HG03432 (cell line): ENCODE data around the gene S1PR5.
"Not testable (repeated sequence)": the region's sequence is repeated elsewhere in the genome, so short reads cannot be mapped to it uniquely, and the experiment has no call there.

Experiments used
- ATAC-seq: cut with Tn5 transposase; IDR thresholded peaks from one replicate; pipeline ENCODE4 v1.9.1; 2021; ENCODE audit warnings: mild to moderate bottlenecking, moderate library complexity; ENCODE audit not compliant: unreplicated experiment

The S1PR5 gene

GRCh38 chr19:10544753-10545251 lies 27.6 kb upstream of the S1PR5 start:
- no peak for ATAC-seq

DNA sequence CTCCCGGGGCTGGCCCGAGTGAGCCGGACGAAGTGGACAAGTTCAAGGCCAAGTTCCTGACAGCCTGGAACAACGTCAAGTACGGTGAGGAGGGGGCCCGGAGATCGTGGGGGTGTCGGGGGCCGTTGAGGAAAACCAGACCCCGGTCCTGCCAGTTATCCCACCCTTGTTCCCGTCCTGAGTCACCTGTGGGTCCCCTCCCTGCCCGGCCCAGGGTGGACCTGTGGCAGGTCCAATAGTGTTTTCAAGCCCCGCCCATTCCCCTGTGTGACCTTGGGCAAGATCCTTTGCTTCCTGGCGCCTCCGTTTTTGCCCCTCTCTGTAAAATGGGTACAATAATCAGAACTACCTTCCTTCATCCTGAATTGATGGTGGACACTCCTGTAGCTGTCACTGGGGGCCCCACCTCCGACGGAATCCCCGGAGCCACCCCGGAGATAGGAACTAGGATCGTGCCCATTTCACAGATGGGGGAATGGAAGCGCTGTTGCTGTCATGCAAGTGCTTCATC lies 27.1 kb upstream of the S1PR5 start:
- ATAC-seq: no peak

GRCh38 chr19:10543420-10544241 lies 26.4 kb upstream of the S1PR5 start, which contains the start of gene ATG4D:
Gene ATG4D, plus strand, starts transcription at chr19:10543904. Its CDS starts 187 bp downstream, at chr19:10544091.
- ATAC-seq: no peak

DNA sequence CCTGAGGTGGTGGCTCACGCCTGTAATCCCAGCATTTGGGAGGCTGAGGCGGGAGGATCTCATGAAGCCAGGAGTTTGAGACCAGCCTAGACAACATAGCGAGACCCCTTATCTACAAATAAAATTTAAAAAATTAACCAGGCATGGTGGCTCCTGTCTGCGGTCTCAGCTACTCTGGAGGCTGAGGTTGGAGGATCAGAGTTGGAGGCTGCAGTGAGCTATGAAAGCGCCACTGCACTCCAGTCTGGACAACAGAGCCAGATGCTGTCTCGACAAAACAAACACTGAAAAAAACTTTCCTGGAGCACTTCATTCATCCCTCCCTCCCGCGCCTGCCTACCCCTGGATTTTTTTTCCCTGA lies 25.8 kb upstream of the S1PR5 start:
- ATAC-seq: no peak

DNA sequence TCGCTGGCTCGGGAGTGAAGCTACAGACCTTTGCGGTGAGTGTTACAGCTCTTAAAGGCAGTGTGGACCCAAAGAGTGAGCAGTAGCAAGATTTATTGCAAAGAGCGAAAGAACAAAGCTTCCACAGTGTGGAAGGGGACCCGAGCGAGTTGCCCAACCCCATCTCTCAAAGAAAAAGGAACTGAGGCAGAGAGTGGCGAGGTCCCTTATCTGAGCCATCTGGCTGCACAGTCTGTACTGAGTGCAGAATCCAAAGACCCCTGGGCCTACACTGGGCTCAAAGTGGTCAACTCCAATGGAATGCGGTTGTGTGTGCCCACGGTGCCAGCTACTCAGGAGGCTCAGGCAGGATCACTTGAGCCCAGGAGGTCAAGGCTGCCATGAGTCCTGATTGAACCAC lies 21.8 kb upstream of the S1PR5 start:
- ATAC-seq: not testable (repeated sequence)

DNA sequence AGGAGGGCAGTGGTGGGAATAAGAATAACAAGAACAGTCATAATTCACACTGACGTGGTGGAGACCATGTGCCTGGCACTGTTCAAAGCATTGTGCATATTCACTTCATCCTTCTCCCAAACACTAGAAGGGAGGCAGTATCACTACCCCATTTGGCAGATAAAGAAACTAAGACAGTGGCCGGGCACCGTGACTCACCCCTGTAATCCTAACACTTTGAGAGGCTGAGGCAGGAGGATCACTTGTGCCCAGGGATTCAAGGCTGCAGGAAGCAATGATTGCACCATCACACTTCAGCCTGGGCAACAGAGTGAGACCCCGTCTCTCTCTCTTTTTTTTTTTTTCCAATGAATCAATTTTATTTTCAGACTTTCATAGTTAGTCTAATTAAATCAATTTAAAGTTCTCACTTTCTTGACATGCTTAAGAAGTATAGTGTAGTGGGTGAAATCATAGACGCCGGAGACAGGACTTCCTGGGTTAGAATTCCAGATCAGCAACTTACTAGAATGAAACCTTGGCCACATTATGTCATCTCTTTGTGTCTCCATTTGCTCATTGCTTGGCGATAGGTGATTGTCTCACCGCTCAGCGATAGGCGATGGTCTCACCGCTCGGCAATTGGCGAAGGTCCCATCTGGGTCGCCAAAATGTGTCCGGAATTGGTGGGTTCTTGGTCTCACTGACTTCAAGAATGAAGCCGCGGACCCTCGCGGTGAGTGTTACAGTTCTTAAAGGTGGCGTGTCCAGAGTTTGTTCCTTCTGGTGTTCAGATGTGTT lies 21.1 kb upstream of the S1PR5 start:
- ATAC-seq: no peak

GRCh38 chr19:10537668-10538067 lies 20.4 kb upstream of the S1PR5 start:
- ATAC-seq: no peak

DNA sequence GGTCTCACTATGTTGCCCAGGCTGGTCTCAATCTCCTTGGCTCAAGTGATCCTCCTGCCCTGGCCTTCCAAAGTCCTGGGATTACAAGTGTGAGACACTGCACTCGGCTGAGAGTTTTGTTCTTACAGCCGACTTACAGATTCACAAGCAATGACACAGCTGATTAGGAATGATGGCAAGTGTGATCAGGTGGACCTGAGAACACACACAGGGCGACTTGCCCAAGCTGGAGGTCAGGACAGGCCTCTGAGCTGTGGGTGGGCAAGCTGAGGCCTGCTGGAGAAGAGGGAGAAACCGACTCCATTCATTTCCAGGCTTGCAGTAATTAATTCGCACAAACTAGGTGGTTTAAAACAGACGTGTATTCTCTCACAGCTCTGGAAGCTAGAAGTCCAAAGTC lies 18.4 kb upstream of the S1PR5 start:
- ATAC-seq: no peak

DNA sequence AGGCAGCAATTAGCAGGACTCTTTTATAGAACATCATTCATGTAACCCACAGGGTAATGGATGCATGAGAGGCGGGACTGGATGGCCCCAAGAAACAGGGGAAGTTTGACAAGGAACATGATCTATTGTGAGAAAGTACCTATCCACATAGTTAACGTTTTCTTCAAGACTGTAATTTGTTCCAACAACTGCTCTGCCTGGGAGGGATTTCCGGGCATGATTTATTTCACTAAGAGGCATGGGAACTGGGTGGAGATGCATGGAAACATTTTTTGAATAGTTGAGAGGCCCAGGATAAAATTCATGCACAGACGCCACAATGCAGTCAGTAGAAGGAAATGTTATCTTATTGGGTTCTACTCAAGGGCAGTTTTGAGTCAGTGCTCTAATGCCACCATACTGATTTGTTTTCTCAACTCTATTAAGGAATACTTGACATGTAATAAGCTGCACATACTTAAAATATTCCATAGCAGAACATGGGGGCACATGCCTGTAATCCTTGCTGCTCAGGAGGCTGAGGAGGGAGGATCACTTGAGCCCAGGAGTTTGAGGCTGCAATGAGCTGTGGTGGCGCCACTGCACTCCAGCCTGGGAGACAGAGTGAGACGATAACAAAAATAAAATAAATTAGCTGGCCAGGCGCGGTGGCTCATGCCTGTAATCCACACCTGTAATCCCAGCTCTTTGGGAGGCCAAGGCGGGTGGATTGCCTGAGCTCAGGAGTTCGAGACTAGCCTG lies 16.6 kb upstream of the S1PR5 start:
- no peak for ATAC-seq

DNA sequence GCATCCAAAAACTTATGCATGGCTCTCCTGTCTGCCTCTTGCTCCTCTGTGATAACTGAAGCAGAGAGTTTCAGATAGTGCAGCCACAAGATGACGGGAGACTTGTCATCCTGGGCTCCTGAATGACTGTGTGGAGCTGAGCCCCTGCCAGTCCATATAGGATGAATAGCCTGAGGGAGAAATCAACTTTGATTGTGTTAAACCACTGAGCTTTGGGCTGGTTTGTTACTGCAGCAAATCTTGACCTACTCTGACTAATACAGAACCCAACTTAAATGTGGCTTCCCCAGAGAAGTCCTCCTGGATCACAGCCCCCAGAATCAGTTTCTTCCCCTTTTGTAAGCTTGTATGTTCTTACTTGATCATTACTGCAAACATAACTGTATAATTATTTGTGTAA lies 15.2 kb upstream of the S1PR5 start:
- ATAC-seq: no peak

GRCh38 chr19:10526887-10527286 lies 9.6 kb upstream of the S1PR5 start:
- ATAC-seq: not testable (repeated sequence)

DNA sequence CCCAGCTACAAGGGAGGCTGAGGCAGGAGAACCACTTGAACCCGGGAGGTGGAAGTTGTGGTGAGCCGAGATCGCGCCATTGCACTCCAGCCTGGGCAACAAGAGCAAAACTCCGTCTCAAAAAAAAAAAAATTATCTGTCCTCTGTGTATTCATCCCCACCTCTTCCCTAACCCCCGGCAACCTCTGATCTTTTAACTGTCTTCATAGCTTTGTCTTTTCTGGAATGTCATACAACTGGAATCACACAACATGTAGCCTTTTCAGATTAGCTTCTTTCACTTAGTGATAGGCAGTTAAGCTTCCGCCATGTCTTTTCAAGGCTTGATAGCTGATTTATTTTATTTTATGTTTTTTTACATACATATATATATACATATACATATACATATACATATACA lies 8.4 kb upstream of the S1PR5 start:
- no peak for ATAC-seq

- no peak for ATAC-seq
Measured at GRCh38 chr19:10523135-10523636, 5.9 kb upstream of the S1PR5 start.

DNA sequence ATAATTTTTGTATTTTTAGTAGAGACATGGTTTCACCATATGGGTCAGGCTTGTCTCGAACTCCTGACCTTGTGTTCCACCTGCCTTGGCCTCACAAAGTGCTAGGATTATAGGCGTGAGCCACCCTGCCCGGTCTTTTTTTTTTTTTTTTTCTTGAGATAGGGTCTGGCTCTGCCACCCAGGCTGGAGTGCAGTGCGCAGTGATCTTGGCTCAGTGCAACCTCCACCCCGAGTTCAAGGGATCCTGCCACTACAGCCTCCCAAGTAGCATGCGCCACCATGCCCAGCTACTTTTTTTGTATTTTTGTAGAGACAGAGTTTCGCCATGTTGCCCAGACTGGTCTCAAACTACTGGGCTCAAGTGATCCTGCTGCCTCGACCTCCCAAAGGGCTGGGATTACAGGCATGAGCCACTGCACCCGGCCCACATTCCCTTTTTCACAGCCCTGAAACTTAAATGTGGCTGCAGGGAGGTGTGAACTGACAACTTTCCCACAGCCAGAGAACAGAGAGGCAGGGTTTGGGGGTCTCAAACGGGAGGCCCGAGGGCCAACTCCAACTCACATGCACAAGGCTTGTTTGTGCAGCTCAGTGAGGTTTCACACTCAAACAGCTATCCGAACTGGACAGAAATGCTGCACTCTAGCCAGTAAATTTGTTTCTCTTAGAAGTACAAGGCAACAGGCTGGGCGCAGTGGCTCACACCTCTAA lies 4.4 kb upstream of the S1PR5 start:
- no peak for ATAC-seq

DNA sequence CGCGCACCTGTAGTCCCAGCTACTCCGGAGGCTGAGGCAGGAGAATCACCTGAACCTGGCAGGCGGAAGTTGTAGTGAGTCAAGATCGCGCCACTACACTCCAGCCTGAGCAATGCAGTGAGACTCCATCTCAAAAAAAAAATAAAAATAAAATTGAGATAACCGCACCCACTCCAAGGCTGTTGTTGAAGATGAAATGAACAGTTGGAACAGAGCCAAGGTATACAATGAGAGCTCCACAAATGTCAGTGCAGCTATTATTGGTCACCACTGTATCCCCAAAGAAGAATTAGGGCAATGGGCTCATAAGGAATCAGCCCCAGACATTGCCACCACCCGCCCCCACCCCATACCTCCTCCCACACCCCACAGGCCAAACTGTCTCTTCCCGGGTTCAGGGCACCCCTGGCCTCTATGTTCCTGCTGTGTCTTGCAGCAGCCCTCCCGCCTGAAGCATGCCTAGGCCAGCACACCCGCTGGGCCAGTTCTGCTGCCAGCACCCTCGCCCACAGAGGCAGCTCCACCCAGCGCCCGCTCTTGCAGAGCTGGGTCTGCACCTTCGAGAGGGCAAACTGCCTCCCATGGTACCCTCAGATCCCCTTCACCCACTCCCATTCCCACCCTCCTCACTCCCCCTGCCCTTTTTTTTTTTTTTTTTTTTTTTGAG lies 3.5 kb upstream of the S1PR5 start:
- no peak for ATAC-seq

DNA sequence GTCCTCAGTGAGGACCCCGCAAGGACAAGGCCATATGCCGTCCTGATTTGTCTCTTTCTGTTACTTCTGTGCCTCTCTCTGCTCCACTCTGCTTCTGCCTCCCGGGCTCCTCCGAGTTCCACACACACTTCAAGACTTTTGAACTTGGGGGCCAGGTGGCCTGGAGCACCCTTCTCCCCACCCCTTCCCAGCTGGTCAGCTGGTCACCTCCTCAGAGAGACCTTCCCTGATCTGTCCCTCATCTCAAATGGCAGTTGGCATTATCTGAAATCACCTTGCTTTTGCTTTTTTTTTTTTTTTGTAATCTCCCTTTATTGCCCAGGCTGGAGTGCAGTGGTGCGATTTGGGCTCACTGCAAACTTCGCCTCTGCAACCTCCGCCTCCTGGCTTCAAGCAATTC lies 2.2 kb upstream of the S1PR5 start:
- no peak for ATAC-seq

- ATAC-seq: no peak
Measured at GRCh38 chr19:10518444-10519361, 1.5 kb upstream of the S1PR5 start.

DNA sequence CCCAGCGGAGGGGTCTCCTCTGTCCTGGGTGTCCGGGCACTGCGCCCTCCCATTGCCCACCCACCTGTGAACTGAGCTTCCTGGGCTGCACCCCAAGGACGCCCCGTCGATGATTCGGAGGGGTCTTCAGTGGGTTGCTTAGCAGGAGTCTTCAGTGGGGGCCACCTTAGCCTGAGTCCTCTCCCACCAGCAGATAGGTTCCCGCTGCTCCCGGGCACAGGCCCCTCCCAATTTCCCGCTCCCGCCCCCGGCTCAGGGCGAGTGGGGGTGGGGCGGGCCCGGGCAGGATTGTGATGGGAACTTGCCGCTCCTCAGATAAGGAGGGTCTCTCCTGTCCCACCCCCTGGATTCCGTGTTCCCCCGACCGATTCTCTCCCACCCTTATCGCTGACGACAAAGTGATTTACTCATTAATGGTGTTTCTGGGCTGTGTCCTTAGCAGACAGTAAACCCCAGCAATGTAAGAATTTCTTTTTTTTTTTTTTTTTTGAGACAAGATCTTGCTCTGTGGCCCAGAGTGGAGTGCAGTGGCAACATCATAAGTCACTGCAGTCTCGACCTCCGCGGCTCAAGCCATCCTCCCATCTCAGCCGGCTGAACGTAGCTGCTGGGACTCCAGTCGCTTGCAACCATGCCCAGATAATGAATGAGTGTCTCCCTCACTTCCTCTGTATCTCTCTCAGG lies 655 bp upstream of the S1PR5 start:
- no peak for ATAC-seq
